ENCODE data around the gene ALDH7A1.
A peak's percentile ranks its signal among the peaks of the same experiment; 100 is the strongest.
"Not testable (repeated sequence)": the region's sequence is repeated elsewhere in the genome, so short reads cannot be mapped to it uniquely, and the experiment has no call there.

Gene ALDH7A1

GRCh38 chr5:126594748-126595485 is at the start of gene ALDH7A1:
Gene ALDH7A1 (minus strand): TSS chr5:126595219. CDS start chr5:126595198, 21 bp downstream.
- DNase-seq, result peak; percentile 77

- DNase-seq, result no peak
Measured at GRCh38 chr5:126641387-126641786, 46.4 kb upstream of the ALDH7A1 start.

- DNase-seq, result no peak
Measured at GRCh38 chr5:126640866-126641265, 45.8 kb upstream of the ALDH7A1 start.

- no peak for DNase-seq
Measured at GRCh38 chr5:126636956-126637355, 41.9 kb upstream of the ALDH7A1 start.

GRCh38 chr5:126635585-126635984 is 40.6 kb upstream of the ALDH7A1 start:
- DNase-seq, result no peak

- DNase-seq, result no peak
Measured at GRCh38 chr5:126633552-126633951, 38.5 kb upstream of the ALDH7A1 start.

- DNase-seq, result no peak
Measured at GRCh38 chr5:126631920-126632319, 36.9 kb upstream of the ALDH7A1 start.

GRCh38 chr5:126628102-126628501 is 33.1 kb upstream of the ALDH7A1 start:
- DNase-seq, result no peak

- DNase-seq, result no peak
Measured at GRCh38 chr5:126624534-126624933, 29.5 kb upstream of the ALDH7A1 start.

- DNase-seq, result no peak
Measured at GRCh38 chr5:126619781-126620180, 24.8 kb upstream of the ALDH7A1 start.

GRCh38 chr5:126617603-126618002 is 22.6 kb upstream of the ALDH7A1 start:
- DNase-seq, result not testable (repeated sequence)

GRCh38 chr5:126615286-126615685 is 20.3 kb upstream of the ALDH7A1 start:
- no peak for DNase-seq

- DNase-seq, result no peak
Measured at GRCh38 chr5:126613941-126614592, 19.0 kb upstream of the ALDH7A1 start.

GRCh38 chr5:126610616-126611015 is 15.6 kb upstream of the ALDH7A1 start:
- no peak for DNase-seq

GRCh38 chr5:126610160-126610559 is 15.1 kb upstream of the ALDH7A1 start:
- no peak for DNase-seq

- no peak for DNase-seq
Measured at GRCh38 chr5:126605525-126605924, 10.5 kb upstream of the ALDH7A1 start.

- no peak for DNase-seq
Measured at GRCh38 chr5:126603402-126603991, 8.5 kb upstream of the ALDH7A1 start.

GRCh38 chr5:126600631-126601511 is 5.9 kb upstream of the ALDH7A1 start, which contains the start of gene PHAX:
Gene PHAX (plus strand): TSS chr5:126600947. CDS start chr5:126600963, 16 bp downstream.
- peak; percentile 89 for DNase-seq

- DNase-seq, result not testable (repeated sequence)
Measured at GRCh38 chr5:126599971-126600630, 5.1 kb upstream of the ALDH7A1 start.

- no peak for DNase-seq
Measured at GRCh38 chr5:126599499-126599898, 4.5 kb upstream of the ALDH7A1 start.

GRCh38 chr5:126597156-126597555 is 2.1 kb upstream of the ALDH7A1 start:
- DNase-seq, result no peak

GRCh38 chr5:126595486-126596083 is 566 bp upstream of the ALDH7A1 start:
- no peak for DNase-seq
